ENCODE measurements around the gene AATK. TPM values are rescaled to one million over a fixed set of nuclear protein-coding genes. Genes with fewer than 3 reads are reported as not detected.

The AATK gene
- polyA plus RNA-seq, 1 of the 3 experiments (the other 2 are of a cell fraction): 0.51 TPM

DNA sequence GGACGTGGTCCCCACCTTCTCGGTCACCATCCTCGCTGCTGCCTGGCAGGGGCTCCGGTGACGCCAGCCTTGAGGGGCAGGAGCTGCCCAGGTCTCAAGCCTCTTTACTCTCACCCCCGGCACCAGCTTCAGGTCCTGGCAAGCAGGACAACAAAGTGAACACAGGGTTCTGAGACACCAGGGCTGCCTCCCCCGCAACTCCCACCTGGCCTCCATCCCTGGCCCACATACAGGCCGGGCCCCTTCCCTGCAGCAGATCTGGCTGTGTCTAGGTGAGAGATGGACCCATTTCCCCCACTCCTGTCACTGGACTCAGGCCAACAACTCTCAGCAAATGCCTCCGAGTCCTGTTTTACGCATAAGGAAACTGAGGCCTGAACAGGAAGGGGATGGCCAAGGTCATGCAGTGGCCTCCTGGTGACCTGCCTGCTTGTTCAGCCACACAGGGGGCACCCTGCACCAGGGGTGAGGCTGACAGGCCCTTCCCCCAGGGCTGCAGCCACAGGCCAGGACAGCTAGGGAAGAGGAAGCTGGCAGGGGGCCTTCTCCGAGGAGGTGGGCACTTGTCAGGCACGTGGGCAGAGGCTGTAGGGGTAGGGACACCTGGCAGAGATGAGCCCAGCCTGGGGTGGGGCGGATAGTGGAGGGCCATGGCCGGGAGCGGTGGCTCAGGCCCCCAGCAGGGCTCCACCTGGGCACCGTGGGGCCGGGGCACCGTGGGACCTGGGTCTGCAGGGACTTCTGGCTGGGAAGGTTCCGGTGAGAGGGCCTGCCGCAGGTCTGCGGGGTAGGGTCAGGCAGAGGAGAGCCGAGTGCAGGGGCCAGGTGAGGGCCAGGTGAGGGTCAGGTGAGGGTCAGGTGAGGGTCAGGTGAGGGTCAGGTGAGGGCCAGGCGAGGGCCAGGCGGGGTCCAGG, 47.5 kb downstream of the AATK start:
- POLR2A ChIA-PET: no interaction called here

More for the DNA sequence above, 47.5 kb downstream of the AATK start:
- Histone ChIP-seq H3K9me2 (no peaks in the 10 kb centered on the region), H3K4me3 (ENCODE audit: low read depth in 2 of 2, low read length in 1 of 2) (no peak overlapping the region), H3K79me2 (ENCODE audit: insufficient read depth) (no peaks in the 10 kb centered on the region), H3K27me3 (ENCODE audit: insufficient read depth) (no peaks in the 10 kb centered on the region), H3K27ac (ENCODE audit: low read depth in 2 of 2, low read length in 1 of 2) (no peak overlapping the region), H4K20me1 (ENCODE audit: insufficient read depth) (no peaks in the 10 kb centered on the region), H3K9ac (no peak overlapping the region), H3K36me3 (replicated peaks in 1 of 2; ENCODE audit: control insufficient read depth in 1 of 2, insufficient read depth in 2 of 2, low read length in 1 of 2) (no peaks in the 10 kb centered on the region), H3K9me3 (no peaks in the 10 kb centered on the region), H3F3A (replicated peaks; ENCODE audit: insufficient read depth) (no peaks in the 10 kb centered on the region), H3K4me1 (ENCODE audit: control insufficient read depth in 1 of 2, insufficient read depth in 2 of 2, low read depth in 1 of 2, low read length in 1 of 2) (peaks cover 0 to 37% of the 10 kb centered on the region in 2 experiments; a peak in 1 of 4 replicates), H3K4me2 (no peak overlapping the region), H2AFZ (ENCODE audit: low read depth) (no peak overlapping the region)
- TF ChIP-seq JUND (IDR thresholded peaks at IDR 0.05) (no peak), ELF1 (IDR thresholded peaks at IDR 0.05) (no peak), POLR2AphosphoS5 (IDR thresholded peaks at IDR 0.05; ENCODE audit: low read depth, low read length) (no peak), EZH2phosphoT487 (IDR thresholded peaks at IDR 0.05; ENCODE audit: borderline replicate concordance, low read depth) (no peak), TEAD4 (IDR thresholded peaks at IDR 0.05; ENCODE audit: borderline replicate concordance, insufficient read depth) (no peak), TAF1 (IDR thresholded peaks at IDR 0.05; ENCODE audit: borderline replicate concordance, low read depth, low read length) (no peak), RXRA (IDR thresholded peaks at IDR 0.05; ENCODE audit: borderline replicate concordance, low read depth) (no peak), EP300 (IDR thresholded peaks at IDR 0.05; ENCODE audit: borderline replicate concordance in 1 of 2, low read depth in 1 of 2, low read length in 1 of 2) (no peak), FOSL2 (IDR thresholded peaks at IDR 0.05; ENCODE audit: borderline replicate concordance, low read depth) (no peak), GATA2 (CRISPR knock-in tag; IDR thresholded peaks at IDR 0.05) (no peak), NFIC (IDR thresholded peaks at IDR 0.05; ENCODE audit: borderline replicate concordance) (no peak), NRF1 (IDR thresholded peaks at IDR 0.05; ENCODE audit: low read depth, low read length) (no peak), RAD21 (IDR thresholded peaks at IDR 0.05; ENCODE audit: low read length) (no peak)
- TF ChIP-seq, protein P1, sequence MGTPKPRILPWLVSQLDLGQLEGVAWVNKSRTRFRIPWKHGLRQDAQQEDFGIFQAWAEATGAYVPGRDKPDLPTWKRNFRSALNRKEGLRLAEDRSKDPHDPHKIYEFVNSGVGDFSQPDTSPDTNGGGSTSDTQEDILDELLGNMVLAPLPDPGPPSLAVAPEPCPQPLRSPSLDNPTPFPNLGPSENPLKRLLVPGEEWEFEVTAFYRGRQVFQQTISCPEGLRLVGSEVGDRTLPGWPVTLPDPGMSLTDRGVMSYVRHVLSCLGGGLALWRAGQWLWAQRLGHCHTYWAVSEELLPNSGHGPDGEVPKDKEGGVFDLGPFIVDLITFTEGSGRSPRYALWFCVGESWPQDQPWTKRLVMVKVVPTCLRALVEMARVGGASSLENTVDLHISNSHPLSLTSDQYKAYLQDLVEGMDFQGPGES (IDR thresholded peaks at IDR 0.05; ENCODE audit: low read depth, low read length): no peak
- TF ChIP-seq, protein P2, sequence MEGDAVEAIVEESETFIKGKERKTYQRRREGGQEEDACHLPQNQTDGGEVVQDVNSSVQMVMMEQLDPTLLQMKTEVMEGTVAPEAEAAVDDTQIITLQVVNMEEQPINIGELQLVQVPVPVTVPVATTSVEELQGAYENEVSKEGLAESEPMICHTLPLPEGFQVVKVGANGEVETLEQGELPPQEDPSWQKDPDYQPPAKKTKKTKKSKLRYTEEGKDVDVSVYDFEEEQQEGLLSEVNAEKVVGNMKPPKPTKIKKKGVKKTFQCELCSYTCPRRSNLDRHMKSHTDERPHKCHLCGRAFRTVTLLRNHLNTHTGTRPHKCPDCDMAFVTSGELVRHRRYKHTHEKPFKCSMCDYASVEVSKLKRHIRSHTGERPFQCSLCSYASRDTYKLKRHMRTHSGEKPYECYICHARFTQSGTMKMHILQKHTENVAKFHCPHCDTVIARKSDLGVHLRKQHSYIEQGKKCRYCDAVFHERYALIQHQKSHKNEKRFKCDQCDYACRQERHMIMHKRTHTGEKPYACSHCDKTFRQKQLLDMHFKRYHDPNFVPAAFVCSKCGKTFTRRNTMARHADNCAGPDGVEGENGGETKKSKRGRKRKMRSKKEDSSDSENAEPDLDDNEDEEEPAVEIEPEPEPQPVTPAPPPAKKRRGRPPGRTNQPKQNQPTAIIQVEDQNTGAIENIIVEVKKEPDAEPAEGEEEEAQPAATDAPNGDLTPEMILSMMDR (IDR thresholded peaks at IDR 0.05): no peak
- TF ChIP-seq, protein P3, sequence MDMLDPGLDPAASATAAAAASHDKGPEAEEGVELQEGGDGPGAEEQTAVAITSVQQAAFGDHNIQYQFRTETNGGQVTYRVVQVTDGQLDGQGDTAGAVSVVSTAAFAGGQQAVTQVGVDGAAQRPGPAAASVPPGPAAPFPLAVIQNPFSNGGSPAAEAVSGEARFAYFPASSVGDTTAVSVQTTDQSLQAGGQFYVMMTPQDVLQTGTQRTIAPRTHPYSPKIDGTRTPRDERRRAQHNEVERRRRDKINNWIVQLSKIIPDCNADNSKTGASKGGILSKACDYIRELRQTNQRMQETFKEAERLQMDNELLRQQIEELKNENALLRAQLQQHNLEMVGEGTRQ (IDR thresholded peaks at IDR 0.05; ENCODE audit: borderline replicate concordance, low read depth, low read length): no peak
- TF ChIP-seq, protein P4, sequence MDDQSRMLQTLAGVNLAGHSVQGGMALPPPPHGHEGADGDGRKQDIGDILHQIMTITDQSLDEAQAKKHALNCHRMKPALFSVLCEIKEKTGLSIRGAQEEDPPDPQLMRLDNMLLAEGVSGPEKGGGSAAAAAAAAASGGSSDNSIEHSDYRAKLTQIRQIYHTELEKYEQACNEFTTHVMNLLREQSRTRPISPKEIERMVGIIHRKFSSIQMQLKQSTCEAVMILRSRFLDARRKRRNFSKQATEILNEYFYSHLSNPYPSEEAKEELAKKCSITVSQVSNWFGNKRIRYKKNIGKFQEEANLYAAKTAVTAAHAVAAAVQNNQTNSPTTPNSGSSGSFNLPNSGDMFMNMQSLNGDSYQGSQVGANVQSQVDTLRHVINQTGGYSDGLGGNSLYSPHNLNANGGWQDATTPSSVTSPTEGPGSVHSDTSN (IDR thresholded peaks at IDR 0.05): no peak
- TF ChIP-seq, protein P5, sequence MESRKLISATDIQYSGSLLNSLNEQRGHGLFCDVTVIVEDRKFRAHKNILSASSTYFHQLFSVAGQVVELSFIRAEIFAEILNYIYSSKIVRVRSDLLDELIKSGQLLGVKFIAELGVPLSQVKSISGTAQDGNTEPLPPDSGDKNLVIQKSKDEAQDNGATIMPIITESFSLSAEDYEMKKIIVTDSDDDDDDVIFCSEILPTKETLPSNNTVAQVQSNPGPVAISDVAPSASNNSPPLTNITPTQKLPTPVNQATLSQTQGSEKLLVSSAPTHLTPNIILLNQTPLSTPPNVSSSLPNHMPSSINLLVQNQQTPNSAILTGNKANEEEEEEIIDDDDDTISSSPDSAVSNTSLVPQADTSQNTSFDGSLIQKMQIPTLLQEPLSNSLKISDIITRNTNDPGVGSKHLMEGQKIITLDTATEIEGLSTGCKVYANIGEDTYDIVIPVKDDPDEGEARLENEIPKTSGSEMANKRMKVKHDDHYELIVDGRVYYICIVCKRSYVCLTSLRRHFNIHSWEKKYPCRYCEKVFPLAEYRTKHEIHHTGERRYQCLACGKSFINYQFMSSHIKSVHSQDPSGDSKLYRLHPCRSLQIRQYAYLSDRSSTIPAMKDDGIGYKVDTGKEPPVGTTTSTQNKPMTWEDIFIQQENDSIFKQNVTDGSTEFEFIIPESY (IDR thresholded peaks at IDR 0.05; ENCODE audit: borderline replicate concordance, low read depth): no peak
- TF ChIP-seq, protein P6, sequence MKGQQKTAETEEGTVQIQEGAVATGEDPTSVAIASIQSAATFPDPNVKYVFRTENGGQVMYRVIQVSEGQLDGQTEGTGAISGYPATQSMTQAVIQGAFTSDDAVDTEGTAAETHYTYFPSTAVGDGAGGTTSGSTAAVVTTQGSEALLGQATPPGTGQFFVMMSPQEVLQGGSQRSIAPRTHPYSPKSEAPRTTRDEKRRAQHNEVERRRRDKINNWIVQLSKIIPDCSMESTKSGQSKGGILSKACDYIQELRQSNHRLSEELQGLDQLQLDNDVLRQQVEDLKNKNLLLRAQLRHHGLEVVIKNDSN (IDR thresholded peaks at IDR 0.05; ENCODE audit: borderline replicate concordance, low read depth): no peak
- WGBS (ENCODE audit: low lambda C conversion rate): 76% methylated on average over 17 of the region's 24 CpGs
- no peak for DNase-seq
- CTCF ChIA-PET: interaction anchor here (0.6 to 13.0 kb wide), 3 partner anchors 15 to 82 kb away, joined by 3 to 177 read pairs (median 7); no protein-coding TSS in a partner anchor
